ENCODE data around the gene TWF1. TPM values are rescaled to one million over a fixed set of nuclear protein-coding genes. Genes with fewer than 3 reads are reported as not detected.

Gene TWF1
- total RNA-seq (2011; cell fraction: chromatin; rRNA removed; ENCODE audit: low replicate concordance) = 8.5 and 39.9 TPM in 2 replicates
- 7.0 and 7.7 TPM in 2 replicates for total RNA-seq (2011; cell fraction: nucleolus; rRNA removed)
- total RNA-seq (2011; cell fraction: nucleoplasm; rRNA removed) = 20.2 and 20.7 TPM in 2 replicates
- total RNA-seq (2014; rRNA removed) (19.6 and 21.7 TPM in 2 replicates), total RNA-seq (2014; rRNA removed; fragmentation: Illumina TruSeq; extraction: Trizol) (26.0 and 29.6 TPM in 2 replicates), total RNA-seq (2015; rRNA removed; fragmentation: Illumina TruSeq; extraction: Trizol) (26.8 and 29.4 TPM in 2 replicates), total RNA-seq (2021) (17.2 and 17.4 TPM in 2 replicates), polyA plus RNA-seq (2011; rRNA removed) (18.1 and 23.7 TPM in 2 replicates), polyA plus RNA-seq (2014; fragmentation: Illumina TruSeq; extraction: Trizol) (17.8 and 23.4 TPM in 2 replicates), polyA plus RNA-seq (2014; fragmentation: Nextera tagmentation; extraction: Ambion mirVana) (10 to 100 TPM; 10.3 to 14.1 TPM), polyA plus RNA-seq (2014; rRNA removed) (20.7 and 29.1 TPM in 2 replicates), polyA minus RNA-seq (2011; rRNA and poly(A)+ RNA removed) (15.0 and 18.9 TPM in 2 replicates), Bru-seq, nascent RNA (percentile 95 among the genes with signal in this experiment), BruChase-seq, experiment 1, labeled RNA remaining after a 2-hour chase (percentile 94 among the genes with signal in this experiment), BruChase-seq, experiment 2, labeled RNA remaining after a 6-hour chase (percentile 95 among the genes with signal in this experiment)
- polyA plus RNA-seq (2011; cell fraction: cytosol; rRNA removed) = 3.7 and 7.8 TPM in 2 replicates
- 10.3 and 18.0 TPM in 2 replicates for polyA plus RNA-seq (2011; cell fraction: nucleus; rRNA removed)
- polyA plus RNA-seq (2012) = 14.3 and 15.7 TPM in 2 replicates
- 11.4 and 13.8 TPM in 2 replicates for polyA minus RNA-seq (2011; cell fraction: cytosol; rRNA and poly(A)+ RNA removed)
- polyA minus RNA-seq (2011; cell fraction: nucleus; rRNA and poly(A)+ RNA removed) = 25.6 and 50.9 TPM in 2 replicates
- long read RNA-seq, experiment 1, transcript TWF1-201 (9 exons, 3,045 nt) = major isoform, 54 of 88 reads
- long read RNA-seq, experiment 1, partial matches to known transcripts = 24 of 88 reads
- long read RNA-seq, experiment 1, other reads (novel, unspliced or antisense) = 7 of 88 reads
- long read RNA-seq, experiment 2, partial matches to known transcripts = 0 of 3 reads
- long read RNA-seq, experiment 2, other reads (novel, unspliced or antisense) = 3 of 3 reads
- long read RNA-seq, experiment 3, transcript TWF1-201 (9 exons, 3,045 nt) = major isoform, 15 of 20 reads
- long read RNA-seq, experiment 3, partial matches to known transcripts = 2 of 20 reads
- long read RNA-seq, experiment 3, other reads (novel, unspliced or antisense) = 2 of 20 reads

GRCh38 chr12:43805860-43806736, at the start of gene TWF1:
Gene TWF1 (minus strand): TSS chr12:43806317. CDS start chr12:43806245, 72 bp downstream.
- ChIA-PET POLR2A (interaction anchor here (0.6 to 2.6 kb wide), 14 partner anchors 8 to 1101 kb away, joined by 3 to 12 read pairs (median 4); no protein-coding TSS in a partner anchor), CTCF (ENCODE audit: low intra/inter-chr PET ratio) (interaction anchor here (1.0 kb wide), 1 partner anchor 73 kb away, joined by 3 read pairs; no protein-coding TSS in a partner anchor)
- H4K20me1 ChIP-seq (replicated peaks; ENCODE audit: control insufficient read depth, insufficient read depth, low read length) = no peaks in the 10 kb centered on the region
- peaks cover 40% of the 10 kb centered on the region for H3K79me2 ChIP-seq (ENCODE audit: control insufficient read depth, insufficient read depth, low read length)
- ATAC-seq = peak; percentile 96
- peaks cover 0 to 2% of the 10 kb centered on the region in 2 experiments; a peak in 1 of 5 replicates for H3K4me1 ChIP-seq (replicated peaks in 1 of 2; ENCODE audit: control insufficient read depth in 2 of 2, insufficient read depth in 2 of 2, low read length in 2 of 2)
- H3K4me3 ChIP-seq = peak within 1 kb of the TSS; percentile 92
- peak within 1 kb of the TSS; percentile 95 for H2AFZ ChIP-seq (ENCODE audit: low read depth, low read length)
- intact Hi-C loops (cut with micrococcal nuclease) (loop anchor here (5.0 kb wide), 1 partner anchor 49 kb away; the partner anchor contains the start of genes IRAK4 and PUS7L), in situ Hi-C loops (cut with MboI) (no loop called here)
- H3K36me3 ChIP-seq (ENCODE audit: control insufficient read depth, insufficient read depth, low read length) = peaks cover 31% of the 10 kb centered on the region
- FAIRE-seq = no peak
- peak; percentile 88 to 92 (median 89) for DNase-seq (ENCODE audit: extremely low read depth in 1 of 4, low spot score in 3 of 4)
- BruUV-seq (replicated peaks) = no TSS peak
- no peaks in the 10 kb centered on the region; a peak in 1 of 5 replicates for H3K27me3 ChIP-seq (ENCODE audit: control insufficient read depth in 2 of 2, insufficient read depth in 2 of 2, low read length in 2 of 2)
- no peaks in the 10 kb centered on the region for H3K9me3 ChIP-seq (replicated peaks; ENCODE audit: control insufficient read depth, insufficient read depth, low read depth, low read length)
- peak within 1 kb of the TSS; percentile 92 for H3K27ac ChIP-seq (ENCODE audit: extremely low read depth, low read depth, low read length)
- 2% methylated on average over 38 of the region's 89 CpGs for WGBS (ENCODE audit: insufficient coverage, low coverage, missing lambda C conversion rate)
- peak within 1 kb of the TSS; percentile 89 to 97 for H3K9ac ChIP-seq (ENCODE audit: insufficient read depth in 1 of 2, low read depth in 2 of 2, low read length in 2 of 2)
- peak within 1 kb of the TSS; percentile 90 for H3K4me2 ChIP-seq (ENCODE audit: insufficient read depth, low read length)
- no peaks in the 10 kb centered on the region for H3K9me1 ChIP-seq (ENCODE audit: control insufficient read depth, insufficient read depth, low read length)
- no peak for TF ChIP-seq NFE2L1 (tag; IDR thresholded peaks at IDR 0.05; ENCODE audit: borderline replicate concordance, low read depth)
- TF ChIP-seq GTF2B (IDR thresholded peaks at IDR 0.05; ENCODE audit: extremely low read depth, insufficient read length) = no peak
- peak; percentile 72 for TF ChIP-seq NFRKB (IDR thresholded peaks at IDR 0.05; ENCODE audit: low read depth)
- peak; percentile 56 to 85; a peak in 2 of 4 replicates for TF ChIP-seq UBTF (IDR thresholded peaks at IDR 0.05; ENCODE audit: borderline replicate concordance in 1 of 2, low read depth in 2 of 2, low read length in 2 of 2)
- 0 out of 2 replicates have a peak, but pooled peaks have one; percentile 20 for TF ChIP-seq MAFF (IDR thresholded peaks at IDR 0.05; ENCODE audit: low read length)
- no peak for TF ChIP-seq ID3 (CRISPR knock-in tag; IDR thresholded peaks at IDR 0.05)
- 0 out of 2 replicates have a peak, but pooled peaks have one; percentile 31 for TF ChIP-seq ID3 (tag; IDR thresholded peaks at IDR 0.05)
- TF ChIP-seq ZNF778 (CRISPR knock-in tag; IDR thresholded peaks at IDR 0.05) = no peak
- peak; percentile 78; the same call in 1 of the 2 replicates for TF ChIP-seq RB1 (IDR thresholded peaks at IDR 0.05; ENCODE audit: low read depth)
- TF ChIP-seq SAP30 (IDR thresholded peaks at IDR 0.05; ENCODE audit: borderline replicate concordance, insufficient read depth, low read depth, low read length, poor library complexity, severe bottlenecking) = peak; percentile 78
